HepG2 (cell line): Measurements from ENCODE around the gene HADH. TPM values are rescaled to one million over a fixed set of nuclear protein-coding genes. Genes with fewer than 3 reads are reported as not detected.

Experiments used
- GFI1 ChIP-seq: sonication (generic); formaldehyde crosslinking; IDR thresholded peaks from 2 replicates; pipeline ENCODE4 v1.5.0; 2020; ENCODE audit warnings: missing genetic modification reagents, mild to moderate bottlenecking, borderline replicate concordance
- IKZF1 ChIP-seq: fragments of 450-650 bp; IDR thresholded peaks from 2 replicates; pipeline ENCODE4 v1.7.1; 2016
- KAT2B ChIP-seq: fragments of 150-350 bp; IDR thresholded peaks from 2 replicates; pipeline ENCODE4 v1.6.1; 2014; ENCODE audit warnings: low read depth, low read length, borderline replicate concordance
- NFRKB ChIP-seq: fragments of 450-650 bp; IDR thresholded peaks from 2 replicates; pipeline ENCODE4 v1.6.1; 2017
- RARA ChIP-seq: IDR thresholded peaks from 2 replicates; pipeline ENCODE4 v1.6.1; 2016; ENCODE audit warnings: missing genetic modification reagents, missing compliant biosample characterization
- SIN3A ChIP-seq: IDR thresholded peaks from 2 replicates; pipeline ENCODE4 v1.6.1; 2011; ENCODE audit warnings: low read depth, mild to moderate bottlenecking, control low read depth, low read length, borderline replicate concordance
- ZNF639 ChIP-seq: conservative IDR thresholded peaks from 2 replicates; pipeline ENCODE4 v1.6.1; 2018; ENCODE audit warnings: missing genetic modification reagents
- ZNF782 ChIP-seq: sonication (generic); formaldehyde crosslinking; IDR thresholded peaks from 2 replicates; pipeline ENCODE4 v1.4.0; 2020; ENCODE audit warnings: missing genetic modification reagents, mild to moderate bottlenecking, borderline replicate concordance
- polyA plus RNA-seq, 8 experiments: library from polyadenylated mRNA; depleted of rRNA in 3 of 8; stranded (reverse) in 7 of 8; unstranded in 1 of 8; fragments of >200 nt; fragmentation: Illumina TruSeq in 4 of 8; extraction: Trizol in 4 of 8; gene quantifications; 2 replicates each; pipeline versions ENCODE4 v1.2.1 to v1.2.3, GENCODE V29; 2011 to 2016; ENCODE audit warnings: low read depth in 4 of 8, missing spikeins in 1 of 8, mixed read lengths in 1 of 8; ENCODE audit not compliant: insufficient read depth in 1 of 8
- total RNA-seq, 5 experiments: library from RNA; depleted of rRNA; stranded (reverse); fragments of >200 nt; fragmentation: Illumina TruSeq; extraction: Trizol; gene quantifications; 2 replicates each; pipeline ENCODE4 v1.2.3, GENCODE V29; 2016; ENCODE audit warnings: low read depth in 1 of 5
- TF ChIP-seq, protein P1 (sequence below): sonication (generic); formaldehyde crosslinking; IDR thresholded peaks from 2 replicates; pipeline ENCODE4 v1.5.0; 2020; ENCODE audit warnings: mild to moderate bottlenecking, missing genetic modification reagents, borderline replicate concordance
- TF ChIP-seq, protein P2 (sequence below): sonication (generic); formaldehyde crosslinking; IDR thresholded peaks from 2 replicates; pipeline ENCODE4 v1.4.0; 2020; ENCODE audit warnings: missing genetic modification reagents
- TF ChIP-seq, protein P3 (sequence below): fragments of 450-650 bp; IDR thresholded peaks from 2 replicates; pipeline ENCODE4 v1.6.1; 2016
- TF ChIP-seq, protein P4 (sequence below): sonication (generic); formaldehyde crosslinking; IDR thresholded peaks from 2 replicates; pipeline ENCODE4 v1.4.0; 2020; ENCODE audit warnings: missing genetic modification reagents
- TF ChIP-seq, protein P5 (sequence below): sonication (generic); formaldehyde crosslinking; IDR thresholded peaks from 2 replicates; pipeline ENCODE4 v1.4.0; 2020; ENCODE audit warnings: low read depth, mild to moderate bottlenecking, missing genetic modification reagents

The HADH gene
- total and polyA plus RNA-seq, 2 of the 13 experiments (the other 11 are each of a cell fraction or from before 2014, with no cell fraction given), result 29.6 to 33.9 TPM

DNA sequence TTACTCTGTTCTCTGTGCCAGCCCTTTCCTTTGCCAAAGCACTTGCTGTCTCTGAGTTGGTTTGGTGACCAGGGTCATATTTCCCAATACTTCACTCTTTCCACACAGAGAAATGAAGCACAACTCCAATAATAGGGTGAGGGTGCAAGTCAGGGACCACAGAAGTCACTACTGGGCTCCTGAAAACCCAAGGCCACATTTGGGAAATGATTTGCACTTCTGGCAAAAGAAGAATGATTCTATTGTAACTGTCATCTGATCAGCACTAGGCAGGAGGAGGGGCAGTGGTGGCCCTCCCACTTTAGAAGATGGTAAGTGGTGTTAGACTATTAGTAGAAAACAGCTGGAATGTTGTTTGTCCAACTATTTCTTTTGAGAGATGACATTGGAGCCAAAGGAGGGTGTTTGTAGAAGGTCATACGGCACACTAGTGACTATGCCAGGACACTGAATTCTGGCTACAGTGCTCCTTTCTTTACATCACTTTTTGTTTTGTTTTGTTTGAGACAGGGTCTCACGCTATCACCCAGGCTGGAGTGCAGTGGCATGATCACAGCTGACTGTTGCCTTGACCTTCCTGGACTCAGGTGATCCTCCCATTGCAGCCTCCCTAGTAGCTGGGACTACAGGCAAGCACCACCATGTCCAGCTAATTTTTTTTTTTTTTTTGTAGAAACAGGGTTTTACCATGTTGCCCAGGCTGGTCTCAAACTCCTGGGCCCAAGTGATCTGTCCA is 10.8 kb upstream of the HADH start (continued):
- TF ChIP-seq ZNF639 (no peak), ZNF782 (CRISPR knock-in tag) (no peak), KAT2B (no peak), SIN3A (peak; percentile 51; the same call in 1 of the 2 replicates), NFRKB (no peak), RARA (peak; percentile 8; the same call in 1 of the 2 replicates), GFI1 (CRISPR knock-in tag) (no peak), IKZF1 (no peak)
- TF ChIP-seq, protein P1, sequence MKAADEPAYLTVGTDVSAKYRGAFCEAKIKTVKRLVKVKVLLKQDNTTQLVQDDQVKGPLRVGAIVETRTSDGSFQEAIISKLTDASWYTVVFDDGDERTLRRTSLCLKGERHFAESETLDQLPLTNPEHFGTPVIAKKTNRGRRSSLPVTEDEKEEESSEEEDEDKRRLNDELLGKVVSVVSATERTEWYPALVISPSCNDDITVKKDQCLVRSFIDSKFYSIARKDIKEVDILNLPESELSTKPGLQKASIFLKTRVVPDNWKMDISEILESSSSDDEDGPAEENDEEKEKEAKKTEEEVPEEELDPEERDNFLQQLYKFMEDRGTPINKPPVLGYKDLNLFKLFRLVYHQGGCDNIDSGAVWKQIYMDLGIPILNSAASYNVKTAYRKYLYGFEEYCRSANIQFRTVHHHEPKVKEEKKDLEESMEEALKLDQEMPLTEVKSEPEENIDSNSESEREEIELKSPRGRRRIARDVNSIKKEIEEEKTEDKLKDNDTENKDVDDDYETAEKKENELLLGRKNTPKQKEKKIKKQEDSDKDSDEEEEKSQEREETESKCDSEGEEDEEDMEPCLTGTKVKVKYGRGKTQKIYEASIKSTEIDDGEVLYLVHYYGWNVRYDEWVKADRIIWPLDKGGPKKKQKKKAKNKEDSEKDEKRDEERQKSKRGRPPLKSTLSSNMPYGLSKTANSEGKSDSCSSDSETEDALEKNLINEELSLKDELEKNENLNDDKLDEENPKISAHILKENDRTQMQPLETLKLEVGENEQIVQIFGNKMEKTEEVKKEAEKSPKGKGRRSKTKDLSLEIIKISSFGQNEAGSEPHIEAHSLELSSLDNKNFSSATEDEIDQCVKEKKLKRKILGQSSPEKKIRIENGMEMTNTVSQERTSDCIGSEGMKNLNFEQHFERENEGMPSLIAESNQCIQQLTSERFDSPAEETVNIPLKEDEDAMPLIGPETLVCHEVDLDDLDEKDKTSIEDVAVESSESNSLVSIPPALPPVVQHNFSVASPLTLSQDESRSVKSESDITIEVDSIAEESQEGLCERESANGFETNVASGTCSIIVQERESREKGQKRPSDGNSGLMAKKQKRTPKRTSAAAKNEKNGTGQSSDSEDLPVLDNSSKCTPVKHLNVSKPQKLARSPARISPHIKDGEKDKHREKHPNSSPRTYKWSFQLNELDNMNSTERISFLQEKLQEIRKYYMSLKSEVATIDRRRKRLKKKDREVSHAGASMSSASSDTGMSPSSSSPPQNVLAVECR (CRISPR knock-in tag), result no peak; the same call in 1 of the 2 replicates
- TF ChIP-seq, protein P2, sequence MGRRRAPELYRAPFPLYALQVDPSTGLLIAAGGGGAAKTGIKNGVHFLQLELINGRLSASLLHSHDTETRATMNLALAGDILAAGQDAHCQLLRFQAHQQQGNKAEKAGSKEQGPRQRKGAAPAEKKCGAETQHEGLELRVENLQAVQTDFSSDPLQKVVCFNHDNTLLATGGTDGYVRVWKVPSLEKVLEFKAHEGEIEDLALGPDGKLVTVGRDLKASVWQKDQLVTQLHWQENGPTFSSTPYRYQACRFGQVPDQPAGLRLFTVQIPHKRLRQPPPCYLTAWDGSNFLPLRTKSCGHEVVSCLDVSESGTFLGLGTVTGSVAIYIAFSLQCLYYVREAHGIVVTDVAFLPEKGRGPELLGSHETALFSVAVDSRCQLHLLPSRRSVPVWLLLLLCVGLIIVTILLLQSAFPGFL (CRISPR knock-in tag), result no peak
- TF ChIP-seq, protein P3, sequence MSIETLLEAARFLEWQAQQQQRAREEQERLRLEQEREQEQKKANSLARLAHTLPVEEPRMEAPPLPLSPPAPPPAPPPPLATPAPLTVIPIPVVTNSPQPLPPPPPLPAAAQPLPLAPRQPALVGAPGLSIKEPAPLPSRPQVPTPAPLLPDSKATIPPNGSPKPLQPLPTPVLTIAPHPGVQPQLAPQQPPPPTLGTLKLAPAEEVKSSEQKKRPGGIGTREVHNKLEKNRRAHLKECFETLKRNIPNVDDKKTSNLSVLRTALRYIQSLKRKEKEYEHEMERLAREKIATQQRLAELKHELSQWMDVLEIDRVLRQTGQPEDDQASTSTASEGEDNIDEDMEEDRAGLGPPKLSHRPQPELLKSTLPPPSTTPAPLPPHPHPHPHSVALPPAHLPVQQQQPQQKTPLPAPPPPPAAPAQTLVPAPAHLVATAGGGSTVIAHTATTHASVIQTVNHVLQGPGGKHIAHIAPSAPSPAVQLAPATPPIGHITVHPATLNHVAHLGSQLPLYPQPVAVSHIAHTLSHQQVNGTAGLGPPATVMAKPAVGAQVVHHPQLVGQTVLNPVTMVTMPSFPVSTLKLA, result no peak
- TF ChIP-seq, protein P4, sequence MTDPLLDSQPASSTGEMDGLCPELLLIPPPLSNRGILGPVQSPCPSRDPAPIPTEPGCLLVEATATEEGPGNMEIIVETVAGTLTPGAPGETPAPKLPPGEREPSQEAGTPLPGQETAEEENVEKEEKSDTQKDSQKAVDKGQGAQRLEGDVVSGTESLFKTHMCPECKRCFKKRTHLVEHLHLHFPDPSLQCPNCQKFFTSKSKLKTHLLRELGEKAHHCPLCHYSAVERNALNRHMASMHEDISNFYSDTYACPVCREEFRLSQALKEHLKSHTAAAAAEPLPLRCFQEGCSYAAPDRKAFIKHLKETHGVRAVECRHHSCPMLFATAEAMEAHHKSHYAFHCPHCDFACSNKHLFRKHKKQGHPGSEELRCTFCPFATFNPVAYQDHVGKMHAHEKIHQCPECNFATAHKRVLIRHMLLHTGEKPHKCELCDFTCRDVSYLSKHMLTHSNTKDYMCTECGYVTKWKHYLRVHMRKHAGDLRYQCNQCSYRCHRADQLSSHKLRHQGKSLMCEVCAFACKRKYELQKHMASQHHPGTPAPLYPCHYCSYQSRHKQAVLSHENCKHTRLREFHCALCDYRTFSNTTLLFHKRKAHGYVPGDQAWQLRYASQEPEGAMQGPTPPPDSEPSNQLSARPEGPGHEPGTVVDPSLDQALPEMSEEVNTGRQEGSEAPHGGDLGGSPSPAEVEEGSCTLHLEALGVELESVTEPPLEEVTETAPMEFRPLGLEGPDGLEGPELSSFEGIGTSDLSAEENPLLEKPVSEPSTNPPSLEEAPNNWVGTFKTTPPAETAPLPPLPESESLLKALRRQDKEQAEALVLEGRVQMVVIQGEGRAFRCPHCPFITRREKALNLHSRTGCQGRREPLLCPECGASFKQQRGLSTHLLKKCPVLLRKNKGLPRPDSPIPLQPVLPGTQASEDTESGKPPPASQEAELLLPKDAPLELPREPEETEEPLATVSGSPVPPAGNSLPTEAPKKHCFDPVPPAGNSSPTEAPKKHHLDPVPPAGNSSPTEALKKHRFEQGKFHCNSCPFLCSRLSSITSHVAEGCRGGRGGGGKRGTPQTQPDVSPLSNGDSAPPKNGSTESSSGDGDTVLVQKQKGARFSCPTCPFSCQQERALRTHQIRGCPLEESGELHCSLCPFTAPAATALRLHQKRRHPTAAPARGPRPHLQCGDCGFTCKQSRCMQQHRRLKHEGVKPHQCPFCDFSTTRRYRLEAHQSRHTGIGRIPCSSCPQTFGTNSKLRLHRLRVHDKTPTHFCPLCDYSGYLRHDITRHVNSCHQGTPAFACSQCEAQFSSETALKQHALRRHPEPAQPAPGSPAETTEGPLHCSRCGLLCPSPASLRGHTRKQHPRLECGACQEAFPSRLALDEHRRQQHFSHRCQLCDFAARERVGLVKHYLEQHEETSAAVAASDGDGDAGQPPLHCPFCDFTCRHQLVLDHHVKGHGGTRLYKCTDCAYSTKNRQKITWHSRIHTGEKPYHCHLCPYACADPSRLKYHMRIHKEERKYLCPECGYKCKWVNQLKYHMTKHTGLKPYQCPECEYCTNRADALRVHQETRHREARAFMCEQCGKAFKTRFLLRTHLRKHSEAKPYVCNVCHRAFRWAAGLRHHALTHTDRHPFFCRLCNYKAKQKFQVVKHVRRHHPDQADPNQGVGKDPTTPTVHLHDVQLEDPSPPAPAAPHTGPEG, result no peak
- TF ChIP-seq, protein P5, sequence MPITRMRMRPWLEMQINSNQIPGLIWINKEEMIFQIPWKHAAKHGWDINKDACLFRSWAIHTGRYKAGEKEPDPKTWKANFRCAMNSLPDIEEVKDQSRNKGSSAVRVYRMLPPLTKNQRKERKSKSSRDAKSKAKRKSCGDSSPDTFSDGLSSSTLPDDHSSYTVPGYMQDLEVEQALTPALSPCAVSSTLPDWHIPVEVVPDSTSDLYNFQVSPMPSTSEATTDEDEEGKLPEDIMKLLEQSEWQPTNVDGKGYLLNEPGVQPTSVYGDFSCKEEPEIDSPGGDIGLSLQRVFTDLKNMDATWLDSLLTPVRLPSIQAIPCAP (CRISPR knock-in tag), result no peak
